Measurements from ENCODE around the gene CAV1. TPM values are rescaled to one million over a fixed set of nuclear protein-coding genes. Genes with fewer than 3 reads are reported as not detected.

Gene CAV1
- polyA plus RNA-seq, 1 donor from 2014 or later: not detected

DNA sequence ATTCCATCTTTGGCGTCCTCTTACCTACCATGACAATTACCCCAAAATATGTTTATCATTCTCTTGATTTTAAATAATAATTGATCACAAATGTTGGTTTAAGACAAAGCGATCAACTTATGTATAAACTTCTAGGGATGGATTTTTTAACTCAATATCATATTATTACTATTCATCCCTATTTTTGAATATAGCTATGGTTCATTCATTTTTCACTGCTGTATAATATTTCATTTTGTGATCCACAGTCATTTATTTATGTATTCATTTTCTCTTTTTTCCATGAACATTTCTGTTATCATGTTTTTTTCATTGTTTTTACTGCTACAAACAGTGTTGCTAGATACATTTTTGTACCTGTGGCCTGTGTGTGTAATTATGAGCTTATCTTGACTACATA lies 85.9 kb downstream of the CAV1 start:
- Histone ChIP-seq H3K79me2 (replicated peaks; ENCODE audit: insufficient read depth, low read length) (no peaks in the 10 kb centered on the region), H3F3A (ENCODE audit: insufficient read depth, low read length, poor library complexity, severe bottlenecking) (no peaks in the 10 kb centered on the region), H3K4me3 (ENCODE audit: low read length) (no peak overlapping the region), H4K20me1 (ENCODE audit: insufficient read depth) (no peaks in the 10 kb centered on the region), H3K9me2 (ENCODE audit: insufficient read depth, low read length) (no peaks in the 10 kb centered on the region), H3K9ac (ENCODE audit: low read length) (no peak overlapping the region), H3K9me3 (ENCODE audit: low read length) (no peaks in the 10 kb centered on the region), H3K27me3 (ENCODE audit: insufficient read depth, low read depth, low read length) (no peaks in the 10 kb centered on the region), H2AFZ (ENCODE audit: low read depth, low read length) (no peak overlapping the region), H3K4me2 (ENCODE audit: low read length) (no peak overlapping the region), H3K27ac (ENCODE audit: low read length) (no peak overlapping the region), H3K36me3 (ENCODE audit: insufficient read depth, low read length) (no peaks in the 10 kb centered on the region)
- no peak for TF ChIP-seq TAF1 (IDR thresholded peaks at IDR 0.05; ENCODE audit: low read depth)
- TF ChIP-seq POLR2AphosphoS5 (IDR thresholded peaks at IDR 0.05): no peak
- no peak for TF ChIP-seq RAD21 (conservative IDR thresholded peaks at IDR 0.05)
- TF ChIP-seq, protein P1, sequence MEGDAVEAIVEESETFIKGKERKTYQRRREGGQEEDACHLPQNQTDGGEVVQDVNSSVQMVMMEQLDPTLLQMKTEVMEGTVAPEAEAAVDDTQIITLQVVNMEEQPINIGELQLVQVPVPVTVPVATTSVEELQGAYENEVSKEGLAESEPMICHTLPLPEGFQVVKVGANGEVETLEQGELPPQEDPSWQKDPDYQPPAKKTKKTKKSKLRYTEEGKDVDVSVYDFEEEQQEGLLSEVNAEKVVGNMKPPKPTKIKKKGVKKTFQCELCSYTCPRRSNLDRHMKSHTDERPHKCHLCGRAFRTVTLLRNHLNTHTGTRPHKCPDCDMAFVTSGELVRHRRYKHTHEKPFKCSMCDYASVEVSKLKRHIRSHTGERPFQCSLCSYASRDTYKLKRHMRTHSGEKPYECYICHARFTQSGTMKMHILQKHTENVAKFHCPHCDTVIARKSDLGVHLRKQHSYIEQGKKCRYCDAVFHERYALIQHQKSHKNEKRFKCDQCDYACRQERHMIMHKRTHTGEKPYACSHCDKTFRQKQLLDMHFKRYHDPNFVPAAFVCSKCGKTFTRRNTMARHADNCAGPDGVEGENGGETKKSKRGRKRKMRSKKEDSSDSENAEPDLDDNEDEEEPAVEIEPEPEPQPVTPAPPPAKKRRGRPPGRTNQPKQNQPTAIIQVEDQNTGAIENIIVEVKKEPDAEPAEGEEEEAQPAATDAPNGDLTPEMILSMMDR (IDR thresholded peaks at IDR 0.05; ENCODE audit: poor library complexity, severe bottlenecking): no peak
- no peak for TF ChIP-seq EZH2 (IDR thresholded peaks at IDR 0.05; ENCODE audit: borderline replicate concordance, insufficient read depth, low read length, poor library complexity, severe bottlenecking)

Small RNA genes within 50 kb of the gene (small RNA-seq; reads per million reads assigned to genes)
- gene AC006159.2: 0 reads per million in 3 experiments

Other genes with a start within 250 kb of the CAV1 start
- gene CAV2, start 25.3 kb upstream of the CAV1 start, polyA plus RNA-seq: 1.1 TPM in 1 of 2 replicates, not detected in the other
- not detected in 2 replicates for gene MET, start 147.2 kb downstream of the CAV1 start, polyA plus RNA-seq